ENCODE measurements around the gene TYROBP.

TYROBP gene

DNA sequence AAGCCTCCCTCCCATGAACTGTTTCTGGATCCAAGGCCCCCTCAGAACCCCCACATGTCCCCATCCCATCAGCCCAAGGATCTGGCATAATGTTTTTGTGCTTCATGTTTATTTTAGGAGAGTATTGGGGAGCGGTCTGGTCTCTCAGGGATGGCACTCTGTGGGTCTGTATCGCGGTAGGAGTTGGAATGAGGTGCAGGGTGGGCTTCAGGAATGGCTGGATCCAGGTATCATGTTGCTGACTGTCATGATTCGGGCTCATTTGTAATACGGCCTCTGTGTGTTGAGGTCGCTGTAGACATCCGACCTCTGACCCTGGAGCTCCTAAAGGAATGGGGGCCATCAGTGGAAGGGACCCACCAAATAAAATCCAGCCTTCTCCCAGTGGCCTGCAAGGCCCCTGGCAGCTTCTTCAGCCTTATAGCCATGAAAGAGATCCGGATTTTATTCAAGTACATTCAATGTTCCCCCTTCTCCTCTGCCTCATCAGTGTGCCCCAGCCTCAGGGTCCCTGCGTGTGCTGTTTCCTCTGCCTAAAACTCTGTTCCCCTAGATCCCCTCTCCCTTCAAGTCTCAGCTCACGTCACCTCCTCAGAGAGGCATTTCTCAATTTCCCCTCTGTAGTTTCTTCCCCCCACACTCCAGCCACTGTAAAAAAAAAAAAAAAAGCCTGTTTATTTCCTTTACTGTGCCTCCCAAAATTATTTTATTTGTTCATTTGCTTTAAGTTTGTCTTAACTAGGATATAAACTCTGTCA is 3.6 kb downstream of the TYROBP start:
- FAIRE-seq = no peak
- DNase-seq (ENCODE audit: insufficient read length, low spot score) = no peak
- TF ChIP-seq, protein P1, sequence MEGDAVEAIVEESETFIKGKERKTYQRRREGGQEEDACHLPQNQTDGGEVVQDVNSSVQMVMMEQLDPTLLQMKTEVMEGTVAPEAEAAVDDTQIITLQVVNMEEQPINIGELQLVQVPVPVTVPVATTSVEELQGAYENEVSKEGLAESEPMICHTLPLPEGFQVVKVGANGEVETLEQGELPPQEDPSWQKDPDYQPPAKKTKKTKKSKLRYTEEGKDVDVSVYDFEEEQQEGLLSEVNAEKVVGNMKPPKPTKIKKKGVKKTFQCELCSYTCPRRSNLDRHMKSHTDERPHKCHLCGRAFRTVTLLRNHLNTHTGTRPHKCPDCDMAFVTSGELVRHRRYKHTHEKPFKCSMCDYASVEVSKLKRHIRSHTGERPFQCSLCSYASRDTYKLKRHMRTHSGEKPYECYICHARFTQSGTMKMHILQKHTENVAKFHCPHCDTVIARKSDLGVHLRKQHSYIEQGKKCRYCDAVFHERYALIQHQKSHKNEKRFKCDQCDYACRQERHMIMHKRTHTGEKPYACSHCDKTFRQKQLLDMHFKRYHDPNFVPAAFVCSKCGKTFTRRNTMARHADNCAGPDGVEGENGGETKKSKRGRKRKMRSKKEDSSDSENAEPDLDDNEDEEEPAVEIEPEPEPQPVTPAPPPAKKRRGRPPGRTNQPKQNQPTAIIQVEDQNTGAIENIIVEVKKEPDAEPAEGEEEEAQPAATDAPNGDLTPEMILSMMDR (IDR thresholded peaks at IDR 0.05; ENCODE audit: insufficient read depth, missing control alignments) = no peak

DNA sequence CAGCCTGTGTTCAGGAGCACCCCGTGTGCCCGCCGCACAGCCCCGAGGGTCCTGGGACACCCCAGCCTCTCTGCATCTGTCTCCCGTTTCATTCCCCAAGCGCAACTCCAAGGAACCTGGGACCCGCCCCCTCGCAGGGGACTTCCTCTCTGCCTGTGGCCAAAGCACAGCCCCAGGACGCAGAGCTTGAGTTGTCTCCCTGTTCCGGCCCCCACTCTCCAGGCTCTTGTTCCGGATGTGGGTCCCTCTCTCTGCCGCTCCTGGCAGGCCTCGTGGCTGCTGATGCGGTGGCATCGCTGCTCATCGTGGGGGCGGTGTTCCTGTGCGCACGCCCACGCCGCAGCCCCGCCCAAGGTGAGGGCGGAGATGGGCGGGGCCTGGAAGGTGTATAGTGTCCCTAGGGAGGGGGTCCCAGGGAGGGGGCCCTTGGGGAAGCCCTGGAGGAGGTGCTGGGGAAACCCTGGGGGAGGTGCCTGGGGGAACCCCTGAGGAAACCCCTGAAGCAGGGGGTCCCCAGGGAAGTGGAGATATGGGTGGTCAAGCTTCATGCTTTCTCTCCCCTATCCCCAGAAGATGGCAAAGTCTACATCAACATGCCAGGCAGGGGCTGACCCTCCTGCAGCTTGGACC is 4.4 kb downstream of the TYROBP start:
- FAIRE-seq (no peak), DNase-seq (ENCODE audit: insufficient read length, low spot score) (no peak)
- TF ChIP-seq, protein P1 (IDR thresholded peaks at IDR 0.05; ENCODE audit: insufficient read depth, missing control alignments) = no peak

DNA sequence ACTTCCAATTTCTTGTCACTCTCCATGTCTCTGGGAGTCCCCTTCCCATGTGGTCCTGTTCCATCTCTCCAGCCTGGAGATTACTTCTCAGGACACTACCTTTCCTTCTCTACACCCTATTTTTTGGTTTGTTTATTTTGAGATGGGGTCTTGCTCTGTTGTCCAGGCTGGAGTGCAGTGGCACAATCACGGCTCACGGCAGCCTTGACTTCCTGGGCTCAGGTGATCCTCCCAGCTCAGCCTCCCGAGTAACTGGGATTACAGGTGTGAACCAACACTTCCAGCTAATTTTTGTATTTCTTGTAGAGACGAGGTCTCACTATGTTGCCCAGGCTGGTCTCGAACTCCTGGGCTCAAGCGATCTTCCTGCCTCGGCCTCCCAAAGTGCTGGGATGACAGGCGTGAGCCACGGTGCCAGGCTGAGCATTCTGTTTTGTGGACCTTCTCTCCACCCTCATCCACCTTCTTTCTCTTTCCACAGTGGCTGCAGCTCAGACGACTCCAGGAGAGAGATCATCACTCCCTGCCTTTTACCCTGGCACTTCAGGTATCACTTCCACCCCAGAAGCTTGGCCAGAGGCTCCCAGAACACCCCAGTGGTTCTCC is 5.1 kb downstream of the TYROBP start:
- TF ChIP-seq, protein P1 (IDR thresholded peaks at IDR 0.05; ENCODE audit: insufficient read depth, missing control alignments) = no peak
- FAIRE-seq (no peak), DNase-seq (ENCODE audit: insufficient read length, low spot score) (no peak)

DNA sequence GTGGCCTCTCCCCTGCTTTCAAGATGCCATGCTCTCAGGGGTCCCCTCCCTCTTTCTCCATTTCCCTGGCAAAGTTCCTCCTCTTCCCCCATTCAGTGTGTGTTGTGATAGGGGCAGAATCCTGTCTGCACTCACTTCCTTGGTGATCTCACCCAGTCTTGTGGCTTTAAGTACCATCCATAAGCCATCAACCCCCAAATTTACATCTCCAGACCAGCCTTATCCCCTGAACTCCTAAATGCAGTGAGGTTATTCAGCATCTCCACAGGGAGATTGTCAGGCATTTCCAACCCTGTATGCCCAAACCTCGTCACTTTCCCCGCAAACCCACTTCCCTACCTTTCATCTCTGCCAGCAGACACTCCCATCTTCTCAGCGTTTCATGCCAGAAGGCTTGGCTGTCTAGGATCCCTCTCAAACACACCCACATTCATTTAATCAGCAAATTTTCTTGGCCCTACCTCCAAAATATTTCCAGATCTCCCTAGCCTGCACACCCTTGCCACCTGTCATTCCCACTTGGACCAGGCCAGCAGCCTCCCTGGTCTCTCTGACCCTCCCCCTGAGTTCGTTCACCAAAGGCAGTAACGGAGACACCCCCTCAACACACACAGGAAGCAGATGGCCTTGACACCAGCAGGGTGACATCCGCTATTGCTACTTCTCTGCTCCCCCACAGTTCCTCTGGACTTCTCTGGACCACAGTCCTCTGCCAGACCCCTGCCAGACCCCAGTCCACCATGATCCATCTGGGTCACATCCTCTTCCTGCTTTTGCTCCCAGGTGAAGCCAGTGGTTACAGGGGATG is 6.0 kb downstream of the TYROBP start, which contains the start of gene HCST:
TSS of gene HCST (plus strand) at position 676 of the 808 bp plus-strand sequence. CDS start at position 741, 65 bp downstream.
- FAIRE-seq = no peak
- TF ChIP-seq, protein P1 (IDR thresholded peaks at IDR 0.05; ENCODE audit: insufficient read depth, missing control alignments) = no peak
- DNase-seq (ENCODE audit: insufficient read length, low spot score) = no peak

DNA sequence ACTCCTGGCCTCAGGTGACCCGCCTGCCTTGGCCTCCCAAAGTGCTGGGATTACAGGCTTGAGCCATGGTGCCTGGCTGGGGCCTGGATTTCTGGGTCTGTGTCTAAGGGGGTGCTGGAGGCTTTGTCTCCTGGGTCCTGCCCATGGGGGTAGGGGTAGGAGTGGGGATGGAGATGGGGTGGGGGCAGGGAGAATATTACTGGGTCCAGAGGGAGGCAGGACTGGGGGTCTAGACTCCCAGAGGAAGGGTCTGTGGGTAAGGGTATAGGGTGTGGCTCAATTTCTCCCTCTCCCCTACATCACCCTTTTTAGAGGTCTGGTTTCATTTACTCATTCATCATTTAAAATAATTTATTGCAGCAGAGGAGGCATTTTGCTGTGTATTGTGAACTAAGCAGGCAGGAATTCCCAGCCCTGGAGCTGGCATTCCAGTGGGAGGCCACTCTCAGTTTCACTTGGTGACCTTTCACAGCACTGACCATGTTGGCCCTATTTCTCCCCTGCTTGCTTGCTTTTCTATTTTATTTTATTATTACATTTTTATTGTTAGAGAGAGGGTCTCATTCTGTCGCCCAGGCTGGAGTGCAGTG is 6.9 kb downstream of the TYROBP start:
- TF ChIP-seq, protein P1 (IDR thresholded peaks at IDR 0.05; ENCODE audit: insufficient read depth, missing control alignments) = no peak
- FAIRE-seq = no peak
- DNase-seq (ENCODE audit: insufficient read length, low spot score) = no peak

DNA sequence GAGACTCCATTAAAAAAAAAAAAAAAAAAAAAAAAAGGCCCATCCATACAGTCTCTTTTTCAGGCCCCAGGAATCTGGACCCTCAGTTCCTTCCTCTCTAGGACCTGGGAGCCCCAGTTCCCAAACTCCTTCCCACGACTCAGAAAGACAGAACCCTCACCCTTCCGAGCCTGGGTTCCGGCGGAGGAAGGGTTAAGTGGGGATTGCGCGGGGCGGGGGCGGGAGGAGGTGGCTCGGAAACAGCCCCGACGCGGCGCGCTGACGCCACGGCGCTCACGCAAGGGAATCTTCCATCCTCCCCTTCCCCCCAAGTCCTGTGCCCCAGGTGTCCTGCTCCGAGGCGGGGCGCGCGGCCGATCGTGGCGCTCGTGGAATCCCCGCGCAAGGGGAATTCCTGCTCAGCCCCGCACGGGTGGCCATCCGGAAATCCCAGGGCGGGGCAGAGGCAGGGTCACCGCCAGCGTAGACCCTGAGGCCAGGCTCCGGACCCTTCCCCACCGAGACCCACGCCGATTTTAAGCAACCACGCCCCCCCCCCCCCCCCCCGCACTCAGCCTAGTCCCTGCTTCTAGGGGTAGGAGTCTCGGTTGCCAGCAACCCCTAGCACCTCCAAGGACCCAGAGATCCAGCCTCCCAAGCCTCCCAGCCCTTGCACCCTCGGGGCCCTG is 8.4 kb downstream of the TYROBP start:
- FAIRE-seq (no peak), DNase-seq (ENCODE audit: insufficient read length, low spot score) (peak; percentile 87)
- TF ChIP-seq, protein P1 (IDR thresholded peaks at IDR 0.05; ENCODE audit: insufficient read depth, missing control alignments) = no peak

All from D721Med (cell line).